Occipital lobe (tissue), 3 donors: ENCODE results near the gene SF3A2. TPM values are rescaled to one million over a fixed set of nuclear protein-coding genes. Genes with fewer than 3 reads are reported as not detected.

Experiments used
- DNase-seq: peaks from one replicate; lab custom pipeline; 2025; lab: John Stamatoyannopoulos, UW
- small RNA-seq: library from RNA; depleted of rRNA; stranded (forward); fragments of <200 nt; gene quantifications from one replicate; pipeline ENCODE3, GENCODE V24; 2014
- total RNA-seq: library from RNA; depleted of rRNA; stranded (reverse); fragments of >200 nt; gene quantifications from one replicate; pipeline ENCODE4 v1.2.3, GENCODE V29; 2014

SF3A2 gene
- total RNA-seq, 1 donor from 2014 or later = 26.4 TPM

- no peak for DNase-seq
These were observed 54.0 kb downstream of the SF3A2 start for GRCh38 chr19:2290441-2291184.

GRCh38 chr19:2291185-2291751, 54.6 kb downstream of the SF3A2 start:
- DNase-seq = no peak

GRCh38 chr19:2294687-2295335, 58.2 kb downstream of the SF3A2 start:
- DNase-seq = no peak

GRCh38 chr19:2296141-2296540, 59.5 kb downstream of the SF3A2 start:
- no peak for DNase-seq

Small RNA genes lying within 50 kb of the gene (small RNA-seq; reads per million reads assigned to genes)
- not detected for gene MIR1227

Other genes with a start within 250 kb of the SF3A2 start
- gene BTBD2, start 221.1 kb upstream of the SF3A2 start, total RNA-seq = 49.1 TPM
- gene MKNK2, start 185.6 kb upstream of the SF3A2 start, total RNA-seq = 16.8 TPM
- gene MOB3A, start 140.5 kb upstream of the SF3A2 start, total RNA-seq = 14.2 TPM
- 2.2 TPM for gene IZUMO4, start 139.9 kb upstream of the SF3A2 start, total RNA-seq
- 64.3 TPM for gene AP3D1, start 85.3 kb upstream of the SF3A2 start, total RNA-seq
- 4.7 TPM for gene DOT1L, start 72.9 kb upstream of the SF3A2 start, total RNA-seq
- gene PLEKHJ1, start 495 bp upstream of the SF3A2 start, total RNA-seq = 35.7 TPM
- gene AMH, start 12.5 kb downstream of the SF3A2 start, total RNA-seq = not detected
- not detected for gene JSRP1, start 19.6 kb downstream of the SF3A2 start, total RNA-seq
- gene PEAK3, start 45.4 kb downstream of the SF3A2 start, total RNA-seq = not detected
- 0.62 TPM for gene LINGO3, start 71.3 kb downstream of the SF3A2 start, total RNA-seq
- gene LSM7, start 91.8 kb downstream of the SF3A2 start, total RNA-seq = 61.6 TPM
- gene SPPL2B, start 91.9 kb downstream of the SF3A2 start, total RNA-seq = 22.6 TPM
- 0.16 TPM for gene TMPRSS9, start 123.4 kb downstream of the SF3A2 start, total RNA-seq
- gene TIMM13, start 190.8 kb downstream of the SF3A2 start, total RNA-seq = 16.2 TPM
- gene LMNB2, start 220.1 kb downstream of the SF3A2 start, total RNA-seq = 36.2 TPM
- gene GADD45B, start 239.3 kb downstream of the SF3A2 start, total RNA-seq = 4.7 TPM